ENCODE measurements around the gene XRN1.

The XRN1 gene

DNA sequence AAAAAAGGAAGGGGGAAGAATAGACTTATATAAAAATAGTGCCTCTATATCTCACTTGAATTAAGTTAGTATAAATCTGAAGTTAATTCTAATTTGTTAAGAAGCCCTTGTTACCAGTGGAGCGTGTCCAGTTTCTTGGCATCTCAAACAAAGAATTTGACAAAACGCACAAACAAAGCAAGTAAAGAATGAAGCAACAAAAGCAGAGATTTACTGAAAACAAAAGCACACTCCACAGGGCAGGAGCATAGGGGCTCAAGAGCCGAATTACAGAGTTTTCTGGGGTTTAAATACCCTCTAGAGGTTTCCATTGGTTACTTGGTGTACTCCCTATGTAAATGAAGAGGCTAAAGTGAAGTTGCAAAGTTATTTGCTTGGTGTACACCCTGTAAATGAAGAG is 188.5 kb downstream of the XRN1 start:
- DNase-seq, result peak; percentile 12

- no peak for DNase-seq
These were observed 191.0 kb downstream of the XRN1 start for GRCh38 chr3:142256712-142257333.

All from DMS53 (cell line).